Measurements from ENCODE around the gene FAM193A. TPM values are rescaled to one million over a fixed set of nuclear protein-coding genes. Genes with fewer than 3 reads are reported as not detected.

Gene FAM193A
- polyA plus RNA-seq, 4 donors: 10.0 to 19.2 (median 12.8) TPM

- DNase-seq (no peak), FAIRE-seq (no peak)
- peaks cover 0 to 3% (median 0%) of the 10 kb centered on the region in 3 donors for H3K4me1 ChIP-seq (ENCODE audit: control insufficient read depth in 3 of 3, insufficient read depth in 2 of 3, low read depth in 1 of 3, low read length in 2 of 3)
- no peak overlapping the region for H3K4me3 ChIP-seq (ENCODE audit: low read depth in 1 of 3, low read length in 3 of 3)
- no peak overlapping the region for H3K27ac ChIP-seq (ENCODE audit: low read depth in 1 of 3, low read length in 2 of 3)
- no peaks in the 10 kb centered on the region for H3K27me3 ChIP-seq (ENCODE audit: control insufficient read depth in 3 of 3, insufficient read depth in 3 of 3, low read length in 3 of 3)
- WGBS, 3 donors: 94 to 97% (median 95%) methylated on average over 5 of the region's 5 CpGs
- peaks cover 30 to 81% (median 31%) of the 10 kb centered on the region in 3 donors for H3K36me3 ChIP-seq (ENCODE audit: control insufficient read depth in 3 of 3, insufficient read depth in 2 of 3, low read depth in 1 of 3, low read length in 3 of 3)
- H3K9me3 ChIP-seq (ENCODE audit: control insufficient read depth in 2 of 2, insufficient read depth in 1 of 2, low read depth in 1 of 2, low read length in 1 of 2): no peaks in the 10 kb centered on the region
Observed at GRCh38 chr4:2691313-2691712, 154.9 kb downstream of the FAM193A start.

GRCh38 chr4:2691952-2692435, 155.5 kb downstream of the FAM193A start:
- H3K36me3 ChIP-seq (ENCODE audit: control insufficient read depth in 3 of 3, insufficient read depth in 2 of 3, low read depth in 1 of 3, low read length in 3 of 3): peaks cover 34 to 81% (median 35%) of the 10 kb centered on the region in 3 donors
- no peaks in the 10 kb centered on the region for H3K9me3 ChIP-seq (ENCODE audit: control insufficient read depth in 2 of 2, insufficient read depth in 1 of 2, low read depth in 1 of 2, low read length in 1 of 2)
- H3K27me3 ChIP-seq (ENCODE audit: control insufficient read depth in 3 of 3, insufficient read depth in 3 of 3, low read length in 3 of 3): no peaks in the 10 kb centered on the region
- FAIRE-seq: no peak
- 83 to 86% (median 86%) methylated on average over 7 of the region's 7 CpGs for WGBS, 3 donors
- DNase-seq: no peak
- peaks cover 0 to 3% (median 0%) of the 10 kb centered on the region in 3 donors for H3K4me1 ChIP-seq (ENCODE audit: control insufficient read depth in 3 of 3, insufficient read depth in 2 of 3, low read depth in 1 of 3, low read length in 2 of 3)
- no peak overlapping the region for H3K4me3 ChIP-seq (ENCODE audit: low read depth in 1 of 3, low read length in 3 of 3)
- H3K27ac ChIP-seq (ENCODE audit: low read depth in 1 of 3, low read length in 2 of 3): no peak overlapping the region

DNA sequence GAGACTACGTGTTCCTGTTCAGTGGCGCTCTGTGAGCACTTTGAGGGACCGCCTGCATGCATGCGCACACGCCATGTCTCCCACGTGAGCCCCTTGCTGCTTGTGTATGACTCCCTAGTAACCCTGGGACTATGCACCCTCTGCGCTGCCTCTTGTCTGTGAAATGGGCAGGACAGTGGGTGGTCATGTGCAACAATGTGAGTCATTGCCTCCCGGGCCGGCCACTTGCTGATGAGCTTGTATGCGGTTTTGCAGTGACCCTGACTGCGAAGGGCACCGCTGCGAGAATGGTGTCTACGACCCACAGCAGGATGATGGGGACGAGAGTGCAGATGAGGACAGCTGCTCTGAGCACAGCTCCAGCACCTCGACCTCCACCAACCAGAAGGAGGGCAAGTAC, 158.2 kb downstream of the FAM193A start:
- no peak overlapping the region for H3K4me3 ChIP-seq (ENCODE audit: low read depth in 1 of 3, low read length in 3 of 3)
- H3K27ac ChIP-seq (ENCODE audit: low read depth in 1 of 3, low read length in 2 of 3): no peak overlapping the region
- no peak for FAIRE-seq
- peaks cover 0 to 5% (median 0%) of the 10 kb centered on the region in 3 donors for H3K4me1 ChIP-seq (ENCODE audit: control insufficient read depth in 3 of 3, insufficient read depth in 2 of 3, low read depth in 1 of 3, low read length in 2 of 3)
- DNase-seq: no peak
- H3K36me3 ChIP-seq (ENCODE audit: control insufficient read depth in 3 of 3, insufficient read depth in 2 of 3, low read depth in 1 of 3, low read length in 3 of 3): peaks cover 38 to 85% (median 44%) of the 10 kb centered on the region in 3 donors
- WGBS, 3 donors: 93 to 96% (median 95%) methylated on average over 16 of the region's 16 CpGs
- no peaks in the 10 kb centered on the region for H3K27me3 ChIP-seq (ENCODE audit: control insufficient read depth in 3 of 3, insufficient read depth in 3 of 3, low read length in 3 of 3)
- no peaks in the 10 kb centered on the region for H3K9me3 ChIP-seq (ENCODE audit: control insufficient read depth in 2 of 2, insufficient read depth in 1 of 2, low read depth in 1 of 2, low read length in 1 of 2)

GRCh38 chr4:2695346-2696060, 159.1 kb downstream of the FAM193A start:
- no peak for FAIRE-seq
- Histone ChIP-seq H3K4me1 (ENCODE audit: control insufficient read depth in 3 of 3, insufficient read depth in 2 of 3, low read depth in 1 of 3, low read length in 2 of 3) (peaks cover 0 to 5% (median 0%) of the 10 kb centered on the region in 3 donors), H3K27me3 (ENCODE audit: control insufficient read depth in 3 of 3, insufficient read depth in 3 of 3, low read length in 3 of 3) (no peaks in the 10 kb centered on the region), H3K4me3 (ENCODE audit: low read depth in 1 of 3, low read length in 3 of 3) (no peak overlapping the region), H3K9me3 (ENCODE audit: control insufficient read depth in 2 of 2, insufficient read depth in 1 of 2, low read depth in 1 of 2, low read length in 1 of 2) (no peaks in the 10 kb centered on the region), H3K27ac (ENCODE audit: low read depth in 1 of 3, low read length in 2 of 3) (no peak overlapping the region), H3K36me3 (ENCODE audit: control insufficient read depth in 3 of 3, insufficient read depth in 2 of 3, low read depth in 1 of 3, low read length in 3 of 3) (peaks cover 39 to 87% (median 45%) of the 10 kb centered on the region in 3 donors)
- no peak for DNase-seq
- WGBS, 3 donors: 90 to 91% (median 91%) methylated on average over 5 of the region's 5 CpGs

DNA sequence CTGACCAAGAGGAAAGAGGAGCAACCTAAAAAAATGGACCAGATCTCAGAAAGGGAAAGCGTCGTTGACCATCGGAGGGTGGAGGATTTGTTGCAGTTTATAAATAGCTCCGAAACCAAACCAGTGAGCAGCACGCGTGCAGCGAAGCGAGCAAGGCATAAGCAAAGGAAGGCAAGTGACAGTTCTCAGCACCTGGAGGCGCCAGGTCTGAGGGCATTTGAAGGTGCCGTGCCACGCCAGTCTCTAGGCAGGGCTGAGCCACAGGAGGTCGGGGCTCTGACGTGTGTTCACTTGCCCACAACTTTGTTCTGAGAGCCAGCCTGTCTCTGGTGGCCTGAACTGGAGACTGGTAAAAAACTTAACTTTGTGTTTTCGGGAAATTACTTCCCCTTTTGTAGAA, 160.0 kb downstream of the FAM193A start:
- DNase-seq (no peak), FAIRE-seq (no peak)
- Histone ChIP-seq H3K27ac (ENCODE audit: low read depth in 1 of 3, low read length in 2 of 3) (no peak overlapping the region), H3K4me1 (ENCODE audit: control insufficient read depth in 3 of 3, insufficient read depth in 2 of 3, low read depth in 1 of 3, low read length in 2 of 3) (peaks cover 0 to 5% (median 0%) of the 10 kb centered on the region in 3 donors), H3K4me3 (ENCODE audit: low read depth in 1 of 3, low read length in 3 of 3) (no peak overlapping the region), H3K27me3 (ENCODE audit: control insufficient read depth in 3 of 3, insufficient read depth in 3 of 3, low read length in 3 of 3) (no peaks in the 10 kb centered on the region), H3K9me3 (ENCODE audit: control insufficient read depth in 2 of 2, insufficient read depth in 1 of 2, low read depth in 1 of 2, low read length in 1 of 2) (no peaks in the 10 kb centered on the region), H3K36me3 (ENCODE audit: control insufficient read depth in 3 of 3, insufficient read depth in 2 of 3, low read depth in 1 of 3, low read length in 3 of 3) (peaks cover 37 to 84% (median 37%) of the 10 kb centered on the region in 3 donors)
- WGBS, 3 donors: 87 to 94% (median 91%) methylated on average over 14 of the region's 14 CpGs

- Histone ChIP-seq H3K4me1 (ENCODE audit: control insufficient read depth in 3 of 3, insufficient read depth in 2 of 3, low read depth in 1 of 3, low read length in 2 of 3) (peaks cover 0 to 5% (median 0%) of the 10 kb centered on the region in 3 donors), H3K9me3 (ENCODE audit: control insufficient read depth in 2 of 2, insufficient read depth in 1 of 2, low read depth in 1 of 2, low read length in 1 of 2) (no peaks in the 10 kb centered on the region), H3K36me3 (ENCODE audit: control insufficient read depth in 3 of 3, insufficient read depth in 2 of 3, low read depth in 1 of 3, low read length in 3 of 3) (peaks cover 36 to 83% (median 43%) of the 10 kb centered on the region in 3 donors), H3K4me3 (ENCODE audit: low read depth in 1 of 3, low read length in 3 of 3) (no peak overlapping the region), H3K27me3 (ENCODE audit: control insufficient read depth in 3 of 3, insufficient read depth in 3 of 3, low read length in 3 of 3) (no peaks in the 10 kb centered on the region), H3K27ac (ENCODE audit: low read depth in 1 of 3, low read length in 2 of 3) (no peak overlapping the region)
- 56 to 79% (median 62%) methylated on average over 8 of the region's 8 CpGs for WGBS, 3 donors
- FAIRE-seq (no peak), DNase-seq (peak in 1 of 2 donors; percentile 21)
Observed at GRCh38 chr4:2697995-2698414, 161.6 kb downstream of the FAM193A start.

GRCh38 chr4:2698504-2698903, 162.1 kb downstream of the FAM193A start:
- Histone ChIP-seq H3K27ac (ENCODE audit: low read depth in 1 of 3, low read length in 2 of 3) (no peak overlapping the region), H3K36me3 (ENCODE audit: control insufficient read depth in 3 of 3, insufficient read depth in 2 of 3, low read depth in 1 of 3, low read length in 3 of 3) (peaks cover 38 to 84% (median 39%) of the 10 kb centered on the region in 3 donors), H3K4me1 (ENCODE audit: control insufficient read depth in 3 of 3, insufficient read depth in 2 of 3, low read depth in 1 of 3, low read length in 2 of 3) (peaks cover 0 to 5% (median 0%) of the 10 kb centered on the region in 3 donors), H3K4me3 (ENCODE audit: low read depth in 1 of 3, low read length in 3 of 3) (no peak overlapping the region), H3K9me3 (ENCODE audit: control insufficient read depth in 2 of 2, insufficient read depth in 1 of 2, low read depth in 1 of 2, low read length in 1 of 2) (no peaks in the 10 kb centered on the region), H3K27me3 (ENCODE audit: control insufficient read depth in 3 of 3, insufficient read depth in 3 of 3, low read length in 3 of 3) (no peaks in the 10 kb centered on the region)
- 74 to 85% (median 81%) methylated on average over 1 of the region's 1 CpG for WGBS, 3 donors
- DNase-seq (no peak), FAIRE-seq (no peak)

- H3K4me1 ChIP-seq (ENCODE audit: control insufficient read depth in 3 of 3, insufficient read depth in 2 of 3, low read depth in 1 of 3, low read length in 2 of 3): peaks cover 0 to 5% (median 0%) of the 10 kb centered on the region in 3 donors
- no peak overlapping the region for H3K27ac ChIP-seq (ENCODE audit: low read depth in 1 of 3, low read length in 2 of 3)
- no peak overlapping the region for H3K4me3 ChIP-seq (ENCODE audit: low read depth in 1 of 3, low read length in 3 of 3)
- H3K27me3 ChIP-seq (ENCODE audit: control insufficient read depth in 3 of 3, insufficient read depth in 3 of 3, low read length in 3 of 3): no peaks in the 10 kb centered on the region
- WGBS, 3 donors: 91 to 94% (median 92%) methylated on average over 12 of the region's 12 CpGs
- H3K36me3 ChIP-seq (ENCODE audit: control insufficient read depth in 3 of 3, insufficient read depth in 2 of 3, low read depth in 1 of 3, low read length in 3 of 3): peaks cover 37 to 84% (median 39%) of the 10 kb centered on the region in 3 donors
- no peak for FAIRE-seq
- no peaks in the 10 kb centered on the region for H3K9me3 ChIP-seq (ENCODE audit: control insufficient read depth in 2 of 2, insufficient read depth in 1 of 2, low read depth in 1 of 2, low read length in 1 of 2)
- DNase-seq: no peak
Observed at GRCh38 chr4:2698951-2699505, 162.6 kb downstream of the FAM193A start.
